GM12891 (cell line): ENCODE data around the gene UBA5.

Experiments
- POLR2A ChIP-seq: IDR thresholded peaks from 2 replicates; pipeline ENCODE4 v1.6.1; 2011; ENCODE audit warnings: low read depth, low read length, control low read depth
- POLR2AphosphoS5 ChIP-seq: IDR thresholded peaks from 2 replicates; pipeline ENCODE4 v1.6.1; 2011; ENCODE audit warnings: low read depth, low read length, control low read depth
- SPI1 ChIP-seq: IDR thresholded peaks from 2 replicates; pipeline ENCODE4 v1.6.1; 2011; ENCODE audit warnings: low read depth, low read length, control low read depth
- TAF1 ChIP-seq: IDR thresholded peaks from 2 replicates; pipeline ENCODE4 v1.6.1; 2011; ENCODE audit warnings: low read depth, low read length, control low read depth

DNA sequence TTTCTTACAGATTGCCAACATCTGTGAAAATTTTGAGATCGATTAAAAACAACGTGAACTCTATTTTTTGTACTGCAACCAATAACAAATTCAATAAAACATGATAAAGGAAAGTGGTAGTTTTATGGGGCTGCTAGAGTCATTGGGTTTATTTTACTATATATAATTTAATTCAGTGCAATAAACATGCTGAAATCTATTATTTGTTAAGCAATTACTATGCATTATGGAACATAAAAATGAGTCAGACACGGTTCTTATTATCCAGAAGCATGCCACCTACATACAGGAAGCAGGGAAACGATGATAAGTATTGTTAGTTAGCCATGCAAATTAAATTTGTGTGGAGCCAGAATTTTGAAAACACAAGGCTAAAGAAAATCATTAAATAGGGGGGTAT lies 34.9 kb downstream of the UBA5 start:
- TF ChIP-seq POLR2A (no peak), SPI1 (no peak), TAF1 (no peak), POLR2AphosphoS5 (no peak)
